PC-3 (cell line): ENCODE measurements around the gene MDP1. TPM values are rescaled to one million over a fixed set of nuclear protein-coding genes. Genes with fewer than 3 reads are reported as not detected.

ENCODE experiments used
- ATAC-seq: fragments of 200-7000 bp; cut with Tn5 transposase; 2 replicates; pipeline ENCODE4 v1.9.1; 2020; ENCODE audit warnings: mild to moderate bottlenecking, moderate library complexity
- BruUV-seq: library from RNA; stranded (reverse); fragments of 400-500 nt; replicated peaks from 2 replicates; lab custom pipeline; 2021; lab: Mats Ljungman, UMichigan
- CTCF ChIA-PET: fragments of 300-600 bp; sonication (Branson Sonifier 250); formaldehyde crosslinking; loops from one replicate; lab custom pipeline; 2022; ENCODE audit warnings: antibody characterized with exemption; lab: Charles Lee
- POLR2A ChIA-PET: fragments of 300-600 bp; sonication (Branson Sonifier 250); formaldehyde crosslinking; loops from one replicate; lab custom pipeline; 2022; ENCODE audit warnings: antibody characterized with exemption; ENCODE audit not compliant: unreplicated experiment; lab: Charles Lee
- DNase-seq: peaks from one replicate; pipeline ENCODE4 v3.0.0-alpha.2; 2015
- H2AFZ ChIP-seq: fragments of 300-600 bp; sonication (generic); 2 replicates; pipeline ENCODE4 v1.6.0; 2016; ENCODE audit warnings: antibody characterized with exemption, low read length
- H3F3A ChIP-seq: fragments of 300-600 bp; sonication (generic); one replicate; pipeline ENCODE4 v1.6.0; 2017; ENCODE audit warnings: antibody characterized with exemption, low read length, control low read depth, mild to moderate bottlenecking; ENCODE audit not compliant: unreplicated experiment
- H3K27ac ChIP-seq: fragments of 300-600 bp; sonication (generic); 2 replicates; pipeline ENCODE4 v1.5.1; 2016; ENCODE audit warnings: mild to moderate bottlenecking, low read length
- H3K27me3 ChIP-seq: fragments of 300-600 bp; sonication (generic); 2 replicates; pipeline ENCODE4 v1.6.1; 2016; ENCODE audit warnings: low read length, mixed read lengths
- H3K36me3 ChIP-seq: fragments of 300-600 bp; sonication (generic); 2 replicates; pipeline ENCODE4 v1.6.1; 2016; ENCODE audit warnings: low read depth, mixed run types, low read length, mixed read lengths
- H3K4me1 ChIP-seq: fragments of 300-600 bp; sonication (generic); 2 replicates; pipeline ENCODE4 v1.5.1; 2016; ENCODE audit warnings: low read length; ENCODE audit not compliant: insufficient read depth
- H3K4me2 ChIP-seq: fragments of 300-600 bp; sonication (generic); 2 replicates; pipeline ENCODE4 v1.6.0; 2016; ENCODE audit warnings: low read length
- H3K4me3 ChIP-seq: fragments of 300-600 bp; sonication (generic); 2 replicates; pipeline ENCODE4 v1.5.1; 2016; ENCODE audit warnings: mild to moderate bottlenecking, low read length, mixed read lengths
- H3K79me2 ChIP-seq: fragments of 300-600 bp; sonication (generic); 2 replicates; pipeline ENCODE4 v1.6.1; 2017; ENCODE audit warnings: low read length, mixed read lengths
- H3K9ac ChIP-seq: fragments of 300-600 bp; sonication (generic); 2 replicates; pipeline ENCODE4 v1.6.0; 2016; ENCODE audit warnings: mild to moderate bottlenecking, low read length
- H3K9me2 ChIP-seq: fragments of 300-600 bp; sonication (generic); replicated peaks from 2 replicates; pipeline ENCODE4 v1.6.1; 2016; ENCODE audit warnings: mixed run types, low read length, mixed read lengths
- H3K9me3 ChIP-seq: fragments of 300-600 bp; sonication (generic); 2 replicates; pipeline ENCODE4 v1.6.1; 2016; ENCODE audit warnings: low read length, mixed read lengths
- H4K20me1 ChIP-seq: fragments of 300-600 bp; sonication (generic); 2 replicates; pipeline ENCODE4 v1.6.1; 2016; ENCODE audit warnings: low read length, mixed read lengths
- EZH2 ChIP-seq: fragments of 300-600 bp; sonication (generic); IDR thresholded peaks from one replicate; pipeline ENCODE4 v1.6.1; 2017; ENCODE audit warnings: antibody characterized with exemption, mild to moderate bottlenecking, low read length; ENCODE audit not compliant: unreplicated experiment
- EZH2phosphoT487 ChIP-seq: fragments of 300-600 bp; sonication (generic); IDR thresholded peaks from 2 replicates; pipeline ENCODE4 v1.6.1; 2018; ENCODE audit warnings: mild to moderate bottlenecking, antibody characterized with exemption, low read length, borderline replicate concordance
- intact Hi-C: fragments of 100-400 bp; cut with micrococcal nuclease; formaldehyde crosslinking; loops from 2 replicates; pipeline ENCODE4 v1.9.0; 2023
- total RNA-seq: library from RNA; depleted of rRNA; stranded (reverse); fragments of >200 nt; gene quantifications from 2 replicates; pipeline ENCODE4 v1.2.3, GENCODE V29; 2014
- TF ChIP-seq, protein P1 (sequence below): fragments of 300-600 bp; sonication (generic); conservative IDR thresholded peaks from 2 replicates; pipeline ENCODE4 v1.5.1; 2017; ENCODE audit warnings: antibody characterized with exemption, low read depth, mild to moderate bottlenecking, low read length

The MDP1 gene
- total RNA-seq, 1 experiment from 2014 or later: 23.5 TPM

GRCh38 chr14:24233538-24233866, 17.6 kb upstream of the MDP1 start:
- H3K4me3 ChIP-seq: peak overlapping the region; percentile 98
- peaks cover 33% of the 10 kb centered on the region for H3K4me1 ChIP-seq
- no peaks in the 10 kb centered on the region for H3K9me3 ChIP-seq
- H3K79me2 ChIP-seq: peaks cover 60% of the 10 kb centered on the region
- peaks cover 24% of the 10 kb centered on the region for H3K36me3 ChIP-seq
- no peaks in the 10 kb centered on the region for H3F3A ChIP-seq
- intact Hi-C loops: loop anchor here (2.0 kb wide), 1 partner anchor 17 kb away; the partner anchor contains the start of gene MDP1
- no peak for DNase-seq
- no peak overlapping the region for H3K27ac ChIP-seq
- H3K9ac ChIP-seq: peak overlapping the region; percentile 92
- H3K4me2 ChIP-seq: peak overlapping the region; percentile 97
- BruUV-seq: no TSS peak
- no peak overlapping the region for H2AFZ ChIP-seq
- TF ChIP-seq, protein P1, sequence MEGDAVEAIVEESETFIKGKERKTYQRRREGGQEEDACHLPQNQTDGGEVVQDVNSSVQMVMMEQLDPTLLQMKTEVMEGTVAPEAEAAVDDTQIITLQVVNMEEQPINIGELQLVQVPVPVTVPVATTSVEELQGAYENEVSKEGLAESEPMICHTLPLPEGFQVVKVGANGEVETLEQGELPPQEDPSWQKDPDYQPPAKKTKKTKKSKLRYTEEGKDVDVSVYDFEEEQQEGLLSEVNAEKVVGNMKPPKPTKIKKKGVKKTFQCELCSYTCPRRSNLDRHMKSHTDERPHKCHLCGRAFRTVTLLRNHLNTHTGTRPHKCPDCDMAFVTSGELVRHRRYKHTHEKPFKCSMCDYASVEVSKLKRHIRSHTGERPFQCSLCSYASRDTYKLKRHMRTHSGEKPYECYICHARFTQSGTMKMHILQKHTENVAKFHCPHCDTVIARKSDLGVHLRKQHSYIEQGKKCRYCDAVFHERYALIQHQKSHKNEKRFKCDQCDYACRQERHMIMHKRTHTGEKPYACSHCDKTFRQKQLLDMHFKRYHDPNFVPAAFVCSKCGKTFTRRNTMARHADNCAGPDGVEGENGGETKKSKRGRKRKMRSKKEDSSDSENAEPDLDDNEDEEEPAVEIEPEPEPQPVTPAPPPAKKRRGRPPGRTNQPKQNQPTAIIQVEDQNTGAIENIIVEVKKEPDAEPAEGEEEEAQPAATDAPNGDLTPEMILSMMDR: no peak
- TF ChIP-seq EZH2 (no peak), EZH2phosphoT487 (no peak)
- H3K9me2 ChIP-seq: no peaks in the 10 kb centered on the region
- ChIA-PET POLR2A (no interaction called here), CTCF (no interaction called here)
- H3K27me3 ChIP-seq: no peaks in the 10 kb centered on the region
- ATAC-seq: no peak
- no peaks in the 10 kb centered on the region for H4K20me1 ChIP-seq

DNA sequence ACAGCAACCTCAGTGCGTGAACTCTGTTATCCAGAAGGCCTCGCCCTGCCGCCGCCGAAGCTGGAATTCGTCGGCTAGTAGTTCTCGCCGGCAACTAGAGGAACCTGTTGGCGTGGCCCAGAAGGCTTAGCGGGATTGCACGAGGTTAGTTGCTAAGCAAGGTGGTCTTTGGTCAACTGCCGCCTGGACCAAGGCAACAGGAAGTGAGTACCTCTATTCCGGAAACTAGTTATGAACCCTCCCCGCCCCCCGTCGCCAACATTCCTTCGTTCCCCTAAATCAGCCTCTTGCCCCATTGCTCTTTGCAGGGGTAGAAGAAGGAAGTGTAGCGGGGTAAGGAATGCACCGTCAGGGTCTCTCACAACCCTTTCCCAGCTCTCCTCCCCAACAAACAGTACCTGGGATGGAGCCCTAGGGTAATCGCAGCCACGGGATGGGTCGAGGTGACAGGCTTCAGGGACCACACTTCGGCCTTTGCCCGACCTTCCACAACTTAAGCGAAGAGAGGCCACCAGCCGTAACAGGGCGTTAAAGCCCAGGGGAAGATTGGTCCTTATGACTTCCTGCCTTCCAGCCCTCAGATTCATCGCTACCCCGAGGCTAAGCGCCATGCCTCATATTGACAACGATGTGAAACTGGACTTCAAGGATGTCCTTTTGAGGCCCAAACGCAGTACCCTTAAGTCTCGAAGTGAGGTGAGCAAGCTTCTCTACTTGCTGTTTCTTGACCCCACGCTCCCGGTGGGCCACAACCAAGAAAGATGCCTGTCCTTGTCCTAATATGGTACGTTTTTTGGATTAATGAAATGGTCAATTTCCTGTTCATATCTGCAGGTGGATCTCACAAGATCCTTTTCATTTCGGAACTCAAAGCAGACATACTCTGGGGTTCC, 17.0 kb upstream of the MDP1 start, which contains the start of gene GMPR2:
Gene GMPR2, plus strand, starts transcription at position 285 of the 893 bp plus-strand sequence. Its CDS starts 325 bp downstream, at position 610.
- CTCF ChIA-PET: no interaction called here
- intact Hi-C loops: loop anchor here (1.0 to 2.0 kb wide), 2 partner anchors 9 to 16 kb away; partner anchors contain the start of genes MDP1 and TINF2
- no peak for TF ChIP-seq EZH2phosphoT487
- TF ChIP-seq, protein P1: no peak
- TF ChIP-seq EZH2: no peak
- Histone ChIP-seq H3F3A (no peaks in the 10 kb centered on the region), H3K79me2 (peaks cover 66% of the 10 kb centered on the region), H2AFZ (peak within 1 kb of the TSS; percentile 97), H3K9ac (peak within 1 kb of the TSS; percentile 92), H3K27ac (peak within 1 kb of the TSS; percentile 80), H3K9me2 (no peaks in the 10 kb centered on the region), H3K4me2 (peak within 1 kb of the TSS; percentile 97), H3K9me3 (no peaks in the 10 kb centered on the region), H3K27me3 (no peaks in the 10 kb centered on the region), H3K4me1 (peaks cover 27% of the 10 kb centered on the region), H3K4me3 (peak within 1 kb of the TSS; percentile 98), H4K20me1 (no peaks in the 10 kb centered on the region), H3K36me3 (peaks cover 18% of the 10 kb centered on the region)
- ATAC-seq (peak; percentile 56), DNase-seq (no peak)
- POLR2A ChIA-PET: no interaction called here
- TSS peak; percentile 60 for BruUV-seq
